ENCODE data around the gene ADCY2.

The ADCY2 gene

GRCh38 chr5:7415123-7415522 is 19.2 kb downstream of the ADCY2 start:
- H3K36me3 ChIP-seq (ENCODE audit: insufficient read depth, insufficient read length, low read length) = peaks cover 15% of the 10 kb centered on the region
- TF ChIP-seq SUZ12 (IDR thresholded peaks at IDR 0.05; ENCODE audit: extremely low read depth, insufficient read depth, insufficient read length) (no peak), ZNF274 (IDR thresholded peaks at IDR 0.05; ENCODE audit: low read depth, low read length) (no peak), YY1 (IDR thresholded peaks at IDR 0.05; ENCODE audit: insufficient read depth, insufficient read length) (no peak)
- H3K4me1 ChIP-seq (ENCODE audit: insufficient read depth, insufficient read length) = peaks cover 3% of the 10 kb centered on the region
- H3K27me3 ChIP-seq (ENCODE audit: insufficient read depth, insufficient read length) = no peaks in the 10 kb centered on the region
- no peak overlapping the region for H3K9ac ChIP-seq (ENCODE audit: insufficient read length, low read depth)
- no peaks in the 10 kb centered on the region for H3K9me3 ChIP-seq (ENCODE audit: insufficient read depth, low read length)
- no peak overlapping the region for H3K4me3 ChIP-seq (ENCODE audit: insufficient read length, low read depth)
- no peak for DNase-seq (ENCODE audit: low read depth, low spot score)

DNA sequence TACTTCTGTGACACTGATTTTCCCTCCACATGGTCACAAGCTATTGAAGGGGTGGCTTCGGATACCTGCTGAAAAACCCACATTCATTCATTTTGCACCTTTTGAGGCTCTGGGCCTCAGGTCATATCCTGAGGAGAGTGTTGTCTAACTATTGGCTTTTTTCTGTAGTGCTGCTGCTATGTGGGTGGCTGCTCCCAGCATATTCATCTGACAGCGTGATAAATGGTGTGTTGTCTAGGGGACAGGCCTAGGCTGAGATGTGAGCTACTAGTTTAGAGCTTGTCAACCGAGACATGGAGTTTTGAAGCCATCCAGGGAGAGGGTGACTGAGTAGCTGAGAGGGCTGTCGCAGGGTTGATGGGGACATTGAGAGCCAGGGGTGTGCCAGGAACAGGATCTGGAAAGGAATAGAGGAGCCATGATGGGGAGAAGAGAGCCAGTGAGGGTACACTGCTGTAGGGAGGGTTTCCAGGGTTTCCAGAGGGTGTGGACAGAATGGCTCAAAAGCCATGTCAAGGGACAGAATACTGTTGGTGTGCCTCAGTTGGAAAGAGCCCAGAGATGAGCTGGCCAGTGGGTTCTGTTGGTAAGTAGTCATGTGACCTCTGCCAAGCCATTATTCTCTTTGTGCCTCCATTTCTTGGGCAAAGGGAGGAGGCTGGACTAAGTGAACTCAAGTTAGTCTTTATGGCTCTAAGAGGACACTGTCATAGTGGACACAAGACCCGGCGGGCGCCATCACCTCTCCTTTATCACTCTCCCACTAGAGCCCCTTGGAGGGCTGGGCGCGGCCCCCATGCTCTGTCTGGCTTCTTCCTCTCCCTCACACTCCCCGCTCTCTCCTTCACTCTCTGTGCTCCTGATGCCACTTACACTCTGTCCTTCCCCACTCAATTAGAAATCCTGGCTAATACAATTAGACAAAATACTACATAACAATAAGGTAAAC is 19.9 kb downstream of the ADCY2 start:
- no peaks in the 10 kb centered on the region for H3K9me3 ChIP-seq (ENCODE audit: insufficient read depth, low read length)
- no peak overlapping the region for H3K4me3 ChIP-seq (ENCODE audit: insufficient read length, low read depth)
- H3K36me3 ChIP-seq (ENCODE audit: insufficient read depth, insufficient read length, low read length) = peaks cover 15% of the 10 kb centered on the region
- no peak overlapping the region for H3K9ac ChIP-seq (ENCODE audit: insufficient read length, low read depth)
- H3K4me1 ChIP-seq (ENCODE audit: insufficient read depth, insufficient read length) = peaks cover 3% of the 10 kb centered on the region
- DNase-seq (ENCODE audit: low read depth, low spot score) = no peak
- no peaks in the 10 kb centered on the region for H3K27me3 ChIP-seq (ENCODE audit: insufficient read depth, insufficient read length)
- TF ChIP-seq SUZ12 (IDR thresholded peaks at IDR 0.05; ENCODE audit: extremely low read depth, insufficient read depth, insufficient read length) (no peak), ZNF274 (IDR thresholded peaks at IDR 0.05; ENCODE audit: low read depth, low read length) (no peak), YY1 (IDR thresholded peaks at IDR 0.05; ENCODE audit: insufficient read depth, insufficient read length) (no peak)

- Histone ChIP-seq H3K27me3 (ENCODE audit: insufficient read depth, insufficient read length) (no peaks in the 10 kb centered on the region), H3K9ac (ENCODE audit: insufficient read length, low read depth) (no peak overlapping the region), H3K4me1 (ENCODE audit: insufficient read depth, insufficient read length) (peaks cover 4% of the 10 kb centered on the region), H3K36me3 (ENCODE audit: insufficient read depth, insufficient read length, low read length) (peaks cover 15% of the 10 kb centered on the region), H3K4me3 (ENCODE audit: insufficient read length, low read depth) (no peak overlapping the region), H3K9me3 (ENCODE audit: insufficient read depth, low read length) (no peaks in the 10 kb centered on the region)
- DNase-seq (ENCODE audit: low read depth, low spot score) = no peak
- TF ChIP-seq YY1 (IDR thresholded peaks at IDR 0.05; ENCODE audit: insufficient read depth, insufficient read length) (no peak), SUZ12 (IDR thresholded peaks at IDR 0.05; ENCODE audit: extremely low read depth, insufficient read depth, insufficient read length) (no peak), ZNF274 (IDR thresholded peaks at IDR 0.05; ENCODE audit: low read depth, low read length) (no peak)
Observed at GRCh38 chr5:7418276-7418675, 22.3 kb downstream of the ADCY2 start.

DNA sequence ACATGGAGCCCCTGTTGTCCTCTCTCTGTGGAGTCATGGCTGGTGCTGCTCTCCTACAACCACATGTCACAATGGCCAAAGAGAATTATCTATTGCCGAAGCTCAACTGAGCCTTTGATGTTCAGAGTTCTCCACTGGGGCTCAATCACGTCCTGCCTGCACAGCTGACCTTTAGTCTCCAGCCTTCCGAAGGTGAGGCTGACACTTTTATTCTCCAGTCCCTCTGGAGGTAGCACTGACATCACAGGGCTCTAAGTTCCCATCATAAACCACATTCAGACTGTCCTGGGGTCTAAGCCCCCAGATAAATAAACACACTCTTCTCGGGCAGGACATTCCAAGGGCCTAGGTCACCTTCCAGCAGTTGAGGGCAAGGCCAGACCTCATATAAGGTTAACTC is 23.4 kb downstream of the ADCY2 start:
- peak overlapping the region; percentile 1 for H3K9ac ChIP-seq (ENCODE audit: insufficient read length, low read depth)
- H3K27me3 ChIP-seq (ENCODE audit: insufficient read depth, insufficient read length) = no peaks in the 10 kb centered on the region
- no peak overlapping the region for H3K4me3 ChIP-seq (ENCODE audit: insufficient read length, low read depth)
- DNase-seq (ENCODE audit: low read depth, low spot score) = no peak
- no peak for TF ChIP-seq YY1 (IDR thresholded peaks at IDR 0.05; ENCODE audit: insufficient read depth, insufficient read length)
- TF ChIP-seq SUZ12 (IDR thresholded peaks at IDR 0.05; ENCODE audit: extremely low read depth, insufficient read depth, insufficient read length) = no peak
- no peak for TF ChIP-seq ZNF274 (IDR thresholded peaks at IDR 0.05; ENCODE audit: low read depth, low read length)
- H3K36me3 ChIP-seq (ENCODE audit: insufficient read depth, insufficient read length, low read length) = peaks cover 15% of the 10 kb centered on the region
- peaks cover 5% of the 10 kb centered on the region; the same call in 1 of the 2 replicates for H3K9me3 ChIP-seq (ENCODE audit: insufficient read depth, low read length)
- H3K4me1 ChIP-seq (ENCODE audit: insufficient read depth, insufficient read length) = peaks cover 4% of the 10 kb centered on the region

- Histone ChIP-seq H3K9ac (ENCODE audit: insufficient read length, low read depth) (peak overlapping the region; percentile 12), H3K4me3 (ENCODE audit: insufficient read length, low read depth) (no peak overlapping the region), H3K36me3 (ENCODE audit: insufficient read depth, insufficient read length, low read length) (peaks cover 15% of the 10 kb centered on the region), H3K27me3 (ENCODE audit: insufficient read depth, insufficient read length) (no peaks in the 10 kb centered on the region), H3K9me3 (ENCODE audit: insufficient read depth, low read length) (peaks cover 5% of the 10 kb centered on the region; the same call in 1 of the 2 replicates), H3K4me1 (ENCODE audit: insufficient read depth, insufficient read length) (peaks cover 5% of the 10 kb centered on the region)
- DNase-seq (ENCODE audit: low read depth, low spot score) = peak; percentile 61
- no peak for TF ChIP-seq YY1 (IDR thresholded peaks at IDR 0.05; ENCODE audit: insufficient read depth, insufficient read length)
- TF ChIP-seq ZNF274 (IDR thresholded peaks at IDR 0.05; ENCODE audit: low read depth, low read length) = no peak
- TF ChIP-seq SUZ12 (IDR thresholded peaks at IDR 0.05; ENCODE audit: extremely low read depth, insufficient read depth, insufficient read length) = no peak
Observed at GRCh38 chr5:7419846-7420245, 23.9 kb downstream of the ADCY2 start.

GRCh38 chr5:7420510-7421280 is 24.8 kb downstream of the ADCY2 start:
- peak; percentile 57 for DNase-seq (ENCODE audit: low read depth, low spot score)
- H3K4me3 ChIP-seq (ENCODE audit: insufficient read length, low read depth) = no peak overlapping the region
- TF ChIP-seq YY1 (IDR thresholded peaks at IDR 0.05; ENCODE audit: insufficient read depth, insufficient read length) (no peak), ZNF274 (IDR thresholded peaks at IDR 0.05; ENCODE audit: low read depth, low read length) (no peak), SUZ12 (IDR thresholded peaks at IDR 0.05; ENCODE audit: extremely low read depth, insufficient read depth, insufficient read length) (no peak)
- no peaks in the 10 kb centered on the region for H3K27me3 ChIP-seq (ENCODE audit: insufficient read depth, insufficient read length)
- H3K36me3 ChIP-seq (ENCODE audit: insufficient read depth, insufficient read length, low read length) = peaks cover 8% of the 10 kb centered on the region
- H3K9ac ChIP-seq (ENCODE audit: insufficient read length, low read depth) = peak overlapping the region; percentile 33
- peaks cover 6% of the 10 kb centered on the region for H3K4me1 ChIP-seq (ENCODE audit: insufficient read depth, insufficient read length)
- H3K9me3 ChIP-seq (ENCODE audit: insufficient read depth, low read length) = peaks cover 5% of the 10 kb centered on the region; the same call in 1 of the 2 replicates
